Measurements from ENCODE around the gene DGKQ.

The DGKQ gene

DNA sequence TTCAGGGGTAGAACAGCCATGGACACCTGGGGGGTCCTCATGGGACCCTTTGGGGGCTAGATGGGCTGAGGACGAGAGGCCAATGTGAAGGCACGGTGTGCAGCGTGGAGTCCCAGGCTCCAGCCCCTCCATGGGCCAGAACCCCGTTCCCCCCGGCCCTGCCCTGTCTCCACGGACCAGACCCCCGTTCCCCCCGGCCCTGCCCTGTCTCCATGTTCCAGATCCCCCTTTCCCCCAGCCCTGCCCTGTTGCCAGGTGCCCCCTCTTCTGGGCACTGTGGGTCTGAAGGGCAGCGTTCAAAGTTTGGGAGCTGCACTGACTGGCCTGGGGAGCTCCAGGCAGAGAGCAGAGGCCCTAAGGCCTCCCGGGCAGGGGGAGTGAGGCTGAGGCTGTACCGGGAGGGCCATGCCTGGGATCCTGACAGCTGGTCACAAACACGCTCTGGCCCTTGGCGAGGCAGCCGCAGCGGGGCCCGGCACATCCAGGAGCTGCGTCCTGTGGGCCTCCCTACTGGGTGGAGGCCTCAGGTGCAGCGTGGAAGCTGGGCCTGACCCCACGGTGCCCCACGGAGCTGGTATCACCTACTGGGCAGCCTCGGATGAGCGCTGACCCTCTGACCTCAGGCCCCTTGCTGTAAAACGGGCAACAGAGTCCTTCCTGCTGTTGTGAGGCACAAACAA, 8.9 kb downstream of the DGKQ start:
- FAIRE-seq (no peak), DNase-seq (ENCODE audit: insufficient read length, low spot score) (no peak)

DNA sequence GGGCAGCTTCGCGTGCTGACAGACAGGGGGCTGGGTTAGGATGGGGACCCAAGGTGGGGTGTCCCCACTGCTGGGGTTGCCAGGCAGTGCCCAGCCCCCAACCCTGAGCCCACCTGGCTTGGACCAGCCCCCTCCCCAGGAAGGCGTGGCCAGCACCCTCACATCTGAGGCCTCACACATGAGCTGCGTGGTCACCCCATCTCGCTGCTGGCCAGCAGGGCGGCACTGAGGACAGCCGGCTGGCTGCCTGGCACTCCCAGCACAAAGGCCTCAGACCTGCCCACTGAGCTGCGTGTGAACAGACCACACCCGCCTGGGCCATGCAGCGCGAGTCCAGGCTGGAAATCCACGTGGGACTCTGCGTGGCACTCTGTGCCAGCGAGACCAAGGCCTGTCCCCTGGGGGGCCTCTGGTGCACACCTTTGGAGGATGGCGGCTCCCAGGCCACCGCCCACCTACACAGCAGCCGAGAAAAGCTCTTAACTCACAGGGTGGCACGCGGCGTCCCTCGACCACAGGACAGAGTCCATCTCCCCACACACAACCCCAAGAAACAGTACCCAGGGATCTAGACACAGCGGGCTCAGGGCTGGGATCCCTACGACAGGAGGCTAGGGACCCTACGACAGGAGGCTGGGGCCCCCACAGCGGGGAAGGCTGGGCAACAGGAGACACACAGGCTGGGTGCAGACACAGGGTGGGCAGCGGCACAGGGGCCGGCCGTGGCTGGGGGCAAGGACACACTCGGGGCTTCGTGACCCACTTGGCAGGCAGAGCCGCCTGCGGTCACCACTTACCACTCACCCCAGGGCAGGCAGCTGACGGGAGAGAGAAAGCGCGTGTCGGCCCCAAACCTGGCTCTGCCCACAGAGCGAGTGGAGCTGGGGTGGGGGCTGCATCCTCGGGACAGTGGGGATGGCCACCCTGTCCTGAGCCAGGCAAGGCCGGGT, 9.8 kb downstream of the DGKQ start:
- DNase-seq (ENCODE audit: insufficient read length, low spot score), result no peak
- no peak for FAIRE-seq

DNA sequence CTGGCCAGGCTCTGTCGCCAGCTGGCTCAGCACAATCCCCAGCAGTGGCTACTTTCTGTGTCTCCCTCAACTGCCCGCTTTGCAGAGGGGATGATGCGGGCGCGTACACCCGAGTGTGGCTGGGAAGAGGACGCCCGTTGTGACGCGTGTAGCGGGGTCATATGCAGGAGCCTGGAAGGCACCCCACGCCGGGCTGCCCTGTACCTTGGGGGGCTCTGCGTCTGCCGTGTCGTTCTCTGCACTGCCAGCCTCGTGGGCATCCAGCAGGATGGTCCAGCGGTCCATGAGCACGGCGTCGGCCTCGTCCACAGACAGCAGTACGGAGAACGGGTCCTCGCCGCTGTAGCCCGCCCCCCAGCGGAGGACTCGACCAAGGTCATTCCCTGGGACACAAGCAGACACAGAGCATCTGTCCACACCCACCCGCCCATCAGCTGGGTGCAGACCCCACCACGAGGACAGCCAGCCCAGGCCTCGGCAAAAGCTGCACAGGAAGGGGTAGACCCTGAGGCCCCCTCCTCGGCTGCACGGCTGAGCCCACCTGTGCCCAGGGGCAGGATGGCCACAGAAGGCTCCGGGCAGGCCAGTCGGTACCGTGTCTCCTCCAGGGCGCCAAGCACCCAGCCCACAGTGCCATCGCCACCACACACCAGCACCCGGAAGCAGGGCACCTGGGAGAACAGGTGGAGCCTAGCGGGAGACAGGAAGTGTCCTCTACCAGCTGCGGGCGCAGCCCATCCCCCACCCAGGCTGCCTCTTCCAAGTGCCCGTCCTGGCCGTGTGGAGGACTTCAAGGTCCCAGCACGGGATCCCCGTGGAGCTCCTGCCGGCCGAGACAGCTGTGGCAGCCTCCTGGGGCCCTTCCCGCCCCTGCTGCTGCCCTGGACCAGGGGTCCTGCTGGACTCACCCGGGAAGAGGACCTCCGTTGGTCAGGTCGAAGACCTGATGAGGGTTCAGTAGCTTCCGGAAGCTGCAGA, 10.8 kb downstream of the DGKQ start:
- no peak for FAIRE-seq
- no peak for DNase-seq (ENCODE audit: insufficient read length, low spot score)

DNA sequence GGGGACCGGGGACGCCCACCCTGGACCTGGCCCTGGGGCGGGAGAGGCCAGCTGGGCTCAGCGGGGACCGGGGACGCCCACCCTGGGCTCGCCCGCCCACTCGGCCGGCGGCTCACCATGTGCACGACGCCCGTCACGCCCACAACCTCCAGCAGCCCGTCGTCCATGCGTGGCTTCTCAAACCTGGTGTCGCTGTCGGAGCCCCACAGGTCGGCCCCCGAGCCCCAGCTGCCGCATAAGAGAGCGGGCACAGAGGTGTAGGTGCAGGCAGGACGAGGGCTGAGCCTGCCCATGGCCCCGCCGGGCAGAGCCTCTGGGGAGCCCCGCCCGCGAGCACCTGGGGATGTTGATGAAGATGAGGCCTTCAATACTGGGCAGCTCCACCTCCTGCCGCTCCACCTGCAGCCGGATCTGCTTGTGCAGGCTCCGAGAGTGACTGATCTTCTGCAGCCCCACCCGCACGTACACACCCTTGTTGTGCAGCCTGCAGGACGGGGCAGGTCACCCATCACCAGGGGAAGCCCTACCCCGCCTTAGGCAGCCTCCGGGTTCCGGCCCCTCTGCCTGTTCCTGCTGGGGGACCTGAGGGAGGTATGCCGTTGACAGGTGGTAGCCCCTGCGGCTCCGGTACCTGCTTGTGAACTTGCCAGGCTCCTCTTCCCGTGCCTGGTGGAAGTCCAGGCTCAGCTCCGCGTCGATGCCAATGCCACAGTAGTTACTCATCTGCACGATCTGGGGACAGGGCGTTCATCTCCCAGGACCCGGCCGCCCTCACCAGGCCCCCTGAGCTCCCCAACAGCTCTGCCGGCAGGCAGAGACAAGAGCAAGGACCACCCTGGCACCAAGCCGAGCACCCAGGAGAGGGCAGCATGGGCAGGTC, 11.8 kb downstream of the DGKQ start:
- DNase-seq (ENCODE audit: insufficient read length, low spot score), result no peak
- FAIRE-seq, result no peak

DNA sequence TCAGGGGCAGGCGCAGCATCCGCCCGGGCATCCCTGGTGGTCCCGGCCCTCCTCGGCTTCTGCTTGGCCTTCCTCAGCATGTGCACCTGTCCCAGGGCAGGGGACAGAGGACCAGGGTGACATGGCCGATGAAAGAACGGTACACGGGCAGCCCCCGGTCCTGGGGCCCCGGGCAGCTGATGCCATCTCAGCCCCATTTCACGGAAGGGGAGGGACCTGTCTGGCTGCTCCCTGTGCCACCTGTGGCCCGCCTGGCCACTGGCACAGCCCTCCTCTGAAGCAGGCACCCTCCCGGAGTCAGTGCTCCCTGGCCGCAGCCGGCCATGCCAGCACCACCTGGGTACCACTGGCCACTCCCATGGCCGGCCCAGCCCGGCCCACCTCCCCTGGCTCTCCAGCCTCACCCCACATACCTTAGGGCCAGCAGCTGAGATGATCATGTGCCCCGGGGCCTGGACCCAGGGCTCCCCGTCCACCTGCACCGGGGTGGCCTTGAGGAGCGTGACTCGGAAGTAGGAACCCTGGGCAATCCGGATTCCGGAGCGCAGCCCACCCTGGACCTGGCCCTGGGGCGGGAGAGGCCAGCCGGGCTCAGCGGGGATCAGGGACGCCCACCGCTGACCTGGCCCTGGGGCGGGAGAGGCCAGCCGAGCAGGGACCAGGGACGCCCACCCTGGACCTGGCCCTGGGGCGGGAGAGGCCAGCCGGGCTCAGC, 12.6 kb downstream of the DGKQ start:
- DNase-seq (ENCODE audit: insufficient read length, low spot score), result no peak
- no peak for FAIRE-seq

- DNase-seq (ENCODE audit: insufficient read length, low spot score) (no peak), FAIRE-seq (no peak)
These were observed 13.2 kb downstream of the DGKQ start for GRCh38 chr4:960140-960635.

DNA sequence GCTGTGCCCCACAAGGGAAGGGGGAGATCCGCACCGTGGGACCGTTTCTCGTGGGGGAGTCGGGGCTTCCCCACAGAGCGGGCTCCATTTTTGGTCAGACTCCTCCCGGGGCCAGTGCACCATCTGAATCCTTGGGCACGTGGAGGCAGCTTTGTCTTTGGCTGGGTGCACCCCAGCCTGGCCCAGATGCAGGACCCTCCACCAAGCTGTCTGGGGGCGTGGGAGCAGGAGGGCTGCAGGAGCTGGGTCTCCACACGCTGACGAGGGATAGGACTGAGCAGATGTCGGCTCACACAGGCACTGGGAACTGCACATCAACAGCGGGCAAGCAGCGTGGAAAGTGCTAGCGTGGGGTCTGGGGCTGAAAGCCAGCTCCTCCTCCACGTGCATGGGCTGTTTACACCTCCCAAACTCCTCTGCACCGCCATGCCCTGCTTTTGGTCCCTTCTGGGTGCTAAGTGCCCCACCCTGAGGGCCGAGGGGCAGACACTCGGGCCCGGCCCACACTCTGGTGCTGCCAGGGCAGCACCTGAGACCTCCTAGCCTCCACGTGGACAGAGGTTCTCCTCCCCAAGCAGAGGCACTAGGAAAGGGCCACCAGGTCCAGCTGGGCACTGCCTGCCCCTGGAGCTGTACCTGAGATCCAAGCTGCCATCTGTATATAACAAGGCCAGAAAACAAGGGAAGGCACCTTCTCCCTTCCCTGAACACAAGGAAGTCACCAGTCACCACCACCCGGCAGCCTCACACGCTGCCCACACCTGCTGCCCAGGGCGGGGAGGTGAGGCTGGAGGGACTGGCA, 13.8 kb downstream of the DGKQ start:
- FAIRE-seq, result no peak

DNA sequence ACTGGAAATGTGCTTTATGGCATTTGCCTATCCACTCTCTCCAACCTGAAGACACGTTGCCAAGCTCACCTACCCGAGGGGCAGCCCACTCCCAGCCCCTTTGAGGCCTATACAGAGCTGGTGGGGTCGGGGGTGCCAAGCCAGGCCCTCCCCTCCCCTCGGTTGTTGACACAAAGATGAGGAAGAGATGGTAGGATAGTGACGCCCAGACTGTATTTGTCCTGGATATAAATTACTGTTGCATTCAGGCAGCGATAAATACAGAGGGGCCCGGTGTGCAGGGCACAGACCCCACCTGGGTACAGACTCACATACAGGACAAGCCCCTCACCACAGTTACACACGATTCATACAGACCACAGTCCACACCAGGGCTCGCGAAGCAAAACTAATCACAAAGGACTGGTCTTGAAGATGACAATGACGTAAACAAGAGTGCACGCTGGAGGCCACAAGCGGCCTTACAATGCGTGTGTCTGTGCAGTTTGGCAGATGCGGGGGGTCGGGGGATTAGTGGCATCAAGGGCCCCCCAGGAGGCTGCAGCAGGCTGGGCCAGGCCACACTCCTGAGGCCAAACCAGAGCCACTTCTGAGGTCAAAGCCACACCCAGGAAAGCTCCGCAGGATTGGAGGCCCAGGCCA, 14.6 kb downstream of the DGKQ start:
- FAIRE-seq, result no peak

More for the DNA sequence above, 13.8 kb downstream of the DGKQ start:
- DNase-seq (ENCODE audit: insufficient read length, low spot score), result no peak

DNA sequence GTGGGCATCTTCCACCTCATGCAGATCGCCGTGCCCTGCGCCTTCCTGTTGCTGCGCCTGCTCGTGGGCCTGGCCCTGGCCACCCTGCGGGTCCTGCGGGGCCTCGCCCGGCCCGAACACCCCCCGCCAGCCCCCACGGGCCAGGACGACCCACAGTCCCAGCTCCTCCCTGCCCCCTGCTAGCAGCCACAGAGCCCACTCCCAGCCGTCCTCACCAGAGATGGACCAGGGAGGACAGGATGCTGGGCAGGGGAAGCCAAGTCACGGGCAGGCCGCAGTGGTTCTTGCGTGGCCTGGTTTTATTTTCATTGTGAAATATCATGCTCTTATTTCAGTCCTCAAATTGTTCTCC, 15.1 kb downstream of the DGKQ start:
- FAIRE-seq (no peak), DNase-seq (ENCODE audit: insufficient read length, low spot score) (no peak)

More for the DNA sequence above, 14.6 kb downstream of the DGKQ start:
- no peak for DNase-seq (ENCODE audit: insufficient read length, low spot score)

DNA sequence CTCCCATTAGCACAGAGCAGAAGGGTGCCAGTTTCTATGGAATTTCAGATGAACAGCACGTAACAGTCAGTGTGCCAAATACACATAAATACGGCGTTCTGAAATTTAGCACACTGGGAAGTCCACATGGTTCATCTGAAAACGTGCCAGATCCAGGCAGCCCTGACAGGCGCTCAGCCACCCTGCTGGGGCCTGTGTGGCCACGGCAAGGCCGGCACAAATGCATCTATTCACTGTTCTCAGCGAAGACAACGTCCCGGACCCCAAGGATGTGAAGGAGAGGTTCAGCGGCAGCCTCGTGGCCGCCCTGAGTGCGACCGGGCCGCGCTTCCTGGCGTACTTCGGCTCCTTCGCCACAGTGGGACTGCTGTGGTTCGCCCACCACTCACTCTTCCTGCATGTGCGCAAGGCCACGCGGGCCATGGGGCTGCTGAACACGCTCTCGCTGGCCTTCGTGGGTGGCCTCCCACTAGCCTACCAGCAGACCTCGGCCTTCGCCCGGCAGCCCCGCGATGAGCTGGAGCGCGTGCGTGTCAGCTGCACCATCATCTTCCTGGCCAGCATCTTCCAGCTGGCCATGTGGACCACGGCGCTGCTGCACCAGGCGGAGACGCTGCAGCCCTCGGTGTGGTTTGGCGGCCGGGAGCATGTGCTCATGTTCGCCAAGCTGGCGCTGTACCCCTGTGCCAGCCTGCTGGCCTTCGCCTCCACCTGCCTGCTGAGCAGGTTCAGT, 15.6 kb downstream of the DGKQ start:
- DNase-seq (ENCODE audit: insufficient read length, low spot score) (no peak), FAIRE-seq (no peak)

- no peak for FAIRE-seq
- no peak for DNase-seq (ENCODE audit: insufficient read length, low spot score)
These were observed 16.2 kb downstream of the DGKQ start for GRCh38 chr4:957231-957580.

GRCh38 chr4:956531-957230, 16.7 kb downstream of the DGKQ start:
- DNase-seq (ENCODE audit: insufficient read length, low spot score) (no peak), FAIRE-seq (no peak)

GRCh38 chr4:955931-956381, 17.4 kb downstream of the DGKQ start:
- no peak for DNase-seq (ENCODE audit: insufficient read length, low spot score)
- FAIRE-seq, result no peak

DNA sequence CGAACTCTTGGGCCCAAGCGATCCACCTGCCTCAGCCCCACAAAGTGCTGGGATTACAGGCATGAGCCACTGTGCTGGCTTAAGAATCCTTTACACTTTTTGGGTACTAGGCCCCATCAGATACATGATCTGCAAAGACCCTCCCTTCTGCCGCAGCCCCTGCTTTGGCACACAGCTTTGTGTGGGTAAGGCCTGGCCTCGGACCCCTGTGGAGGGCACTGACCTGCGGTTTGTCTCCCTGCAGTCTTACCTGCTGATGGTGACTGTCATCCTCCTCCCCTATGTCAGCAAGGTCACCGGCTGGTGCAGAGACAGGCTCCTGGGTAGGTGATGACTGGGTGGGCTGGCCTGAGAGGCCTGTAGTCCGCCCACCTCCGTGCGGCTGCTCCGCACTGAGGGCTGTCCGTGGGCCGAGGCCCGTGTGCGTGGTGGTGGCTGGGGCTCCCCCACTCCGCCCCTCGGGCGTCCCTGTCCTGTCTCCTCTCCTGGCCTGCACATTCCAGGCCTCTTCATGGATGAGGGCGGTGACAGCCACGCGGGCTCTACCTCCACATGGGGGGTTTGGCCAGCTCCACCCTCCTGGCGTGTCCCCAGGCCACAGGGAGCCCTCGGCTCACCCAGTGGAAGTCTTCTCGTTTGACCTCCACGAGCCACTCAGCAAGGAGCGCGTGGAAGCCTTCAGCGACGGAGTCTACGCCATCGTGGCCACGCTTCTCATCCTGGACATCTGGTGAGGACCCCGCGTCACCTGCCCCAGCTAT, 18.0 kb downstream of the DGKQ start:
- FAIRE-seq, result no peak
- no peak for DNase-seq (ENCODE audit: insufficient read length, low spot score)

DNA sequence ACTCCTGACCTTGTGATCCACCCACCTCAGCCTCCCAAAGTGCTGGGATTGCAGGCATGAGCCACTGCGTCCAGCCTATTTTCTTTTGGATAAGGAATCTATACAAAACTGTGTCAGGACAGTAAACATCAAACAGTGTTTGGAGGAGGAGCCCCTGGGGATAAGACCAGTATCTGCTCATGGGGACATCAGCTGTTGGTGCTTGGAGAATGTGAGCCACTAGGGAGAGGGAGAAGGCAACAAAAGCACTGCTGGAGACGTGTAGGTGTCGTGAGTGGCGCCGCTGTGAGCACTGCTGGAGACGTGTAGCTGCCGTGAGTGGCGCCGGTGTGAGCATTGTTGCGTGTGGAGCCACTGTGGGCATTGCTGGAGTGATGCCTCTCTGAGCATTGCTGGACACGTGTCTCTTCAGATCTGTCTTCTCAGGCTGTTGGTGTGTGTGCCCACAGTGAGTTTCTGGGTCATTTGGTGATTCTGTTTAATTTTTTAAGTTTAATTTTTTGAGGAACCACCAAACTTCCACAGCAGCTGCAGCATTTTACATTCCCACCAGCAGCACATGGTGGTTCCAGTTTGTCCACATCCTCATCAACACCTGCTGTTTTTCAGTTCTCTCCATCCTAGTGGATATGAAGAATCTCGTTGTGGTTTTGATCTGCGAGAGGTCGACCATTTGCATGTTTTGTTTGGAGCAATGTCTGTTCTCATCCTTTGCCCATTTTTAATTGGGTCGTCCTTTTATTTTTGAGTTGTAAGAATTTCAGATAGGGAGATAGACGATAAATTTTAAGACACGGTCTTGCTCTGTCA, 19.0 kb downstream of the DGKQ start:
- no peak for FAIRE-seq
- DNase-seq (ENCODE audit: insufficient read length, low spot score), result no peak
